Smooth muscle cell (in vitro differentiated cells): ENCODE measurements around the gene CRYGD. TPM values are rescaled to one million over a fixed set of nuclear protein-coding genes. Genes with fewer than 3 reads are reported as not detected.

Experiments
- DNase-seq: peaks from one replicate; lab custom pipeline; 2025; ENCODE audit not compliant: unreplicated experiment; lab: John Stamatoyannopoulos, UW
- H2AFZ ChIP-seq: fragments of 200-600 bp; sonication (generic); 2 replicates; pipeline ENCODE4 v1.6.0; 2016; ENCODE audit warnings: antibody characterized with exemption, low read depth, mild to moderate bottlenecking
- H3F3A ChIP-seq: fragments of 200-600 bp; sonication (generic); 2 replicates; pipeline ENCODE4 v1.6.0; 2017; ENCODE audit warnings: antibody characterized with exemption, low read depth
- H3K27ac ChIP-seq: fragments of 200-600 bp; sonication (generic); 2 replicates; pipeline ENCODE4 v1.5.1; 2016; ENCODE audit warnings: low read depth, mild to moderate bottlenecking
- H3K27me3 ChIP-seq: fragments of 200-600 bp; sonication (generic); 2 replicates; pipeline ENCODE4 v1.6.1; 2016; ENCODE audit warnings: low read depth, mild to moderate bottlenecking
- H3K36me3 ChIP-seq: fragments of 200-600 bp; sonication (generic); 2 replicates; pipeline ENCODE4 v1.5.1; 2016; ENCODE audit warnings: low read depth
- H3K4me1 ChIP-seq: fragments of 200-600 bp; sonication (generic); 2 replicates; pipeline ENCODE4 v1.5.1; 2016; ENCODE audit warnings: low read depth
- H3K4me2 ChIP-seq: fragments of 200-600 bp; sonication (generic); 2 replicates; pipeline ENCODE4 v1.6.0; 2016; ENCODE audit warnings: mild to moderate bottlenecking
- H3K4me3 ChIP-seq: fragments of 200-600 bp; sonication (generic); 2 replicates; pipeline ENCODE4 v1.5.1; 2016; ENCODE audit warnings: mild to moderate bottlenecking
- H3K79me2 ChIP-seq: fragments of 200-600 bp; sonication (generic); 2 replicates; pipeline ENCODE4 v1.6.0; 2016; ENCODE audit warnings: low read depth, mild to moderate bottlenecking
- H3K9ac ChIP-seq: fragments of 200-600 bp; sonication (generic); 2 replicates; pipeline ENCODE4 v1.6.0; 2016; ENCODE audit warnings: low read depth
- H3K9me3 ChIP-seq: fragments of 200-600 bp; sonication (generic); replicated peaks from 2 replicates; pipeline ENCODE4 v1.5.1; 2016; ENCODE audit warnings: low read depth
- H4K20me1 ChIP-seq: fragments of 200-600 bp; sonication (generic); 2 replicates; pipeline ENCODE4 v1.6.0; 2016; ENCODE audit warnings: low read depth
- WGBS: methylation state at CpG from one replicate; pipeline ENCODE4 v1.1.7; 2016; ENCODE audit warnings: low lambda C conversion rate; 5-methylcytosine and 5-hydroxymethylcytosine counted together
- polyA plus RNA-seq: library from polyadenylated mRNA; unstranded; fragments of >200 nt; fragmentation: Nextera tagmentation; extraction: Ambion mirVana; gene quantifications from 2 replicates; pipeline ENCODE4 v1.2.1, GENCODE V29; 2016
- total RNA-seq: library from RNA; depleted of rRNA; stranded (reverse); fragments of >200 nt; gene quantifications from 2 replicates; pipeline ENCODE4 v1.2.3, GENCODE V29; 2014
- TF ChIP-seq, protein P1 (sequence below): fragments of 200-600 bp; sonication (generic); IDR thresholded peaks from 2 replicates; pipeline ENCODE4 v1.5.1; 2017; ENCODE audit warnings: borderline replicate concordance, mild to moderate bottlenecking, antibody characterized with exemption; ENCODE audit not compliant: insufficient read depth, poor library complexity, severe bottlenecking

Gene CRYGD
- total and polyA plus RNA-seq, 2 experiments from 2014 or later: not detected

DNA sequence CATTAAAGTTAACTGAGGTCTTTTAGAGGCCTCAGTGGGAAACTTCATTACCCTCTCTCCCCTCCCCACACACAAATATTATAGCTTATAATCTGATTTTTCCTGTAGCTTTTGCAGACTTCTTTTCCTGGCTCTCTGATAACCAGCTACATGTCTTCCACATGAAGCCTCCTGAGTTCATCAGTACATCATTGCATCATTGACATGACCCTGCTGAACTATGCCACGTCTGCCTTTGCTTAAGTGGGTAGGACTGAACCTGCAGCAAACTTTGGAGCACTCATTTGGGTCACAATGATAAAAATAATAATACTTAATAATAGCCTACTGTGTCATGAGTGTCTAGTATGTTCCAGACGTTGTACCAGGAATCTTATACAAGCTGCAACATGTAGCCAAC lies 32.1 kb upstream of the CRYGD start:
- H3K9me3 ChIP-seq: no peaks in the 10 kb centered on the region
- no peaks in the 10 kb centered on the region for H3K79me2 ChIP-seq
- H3K4me3 ChIP-seq: no peak overlapping the region
- H3K4me2 ChIP-seq: no peak overlapping the region
- H4K20me1 ChIP-seq: no peaks in the 10 kb centered on the region
- no peak overlapping the region for H3K27ac ChIP-seq
- no peak overlapping the region for H2AFZ ChIP-seq
- no peaks in the 10 kb centered on the region for H3K4me1 ChIP-seq
- H3K27me3 ChIP-seq: no peaks in the 10 kb centered on the region
- no peaks in the 10 kb centered on the region for H3F3A ChIP-seq
- no peaks in the 10 kb centered on the region for H3K36me3 ChIP-seq
- no peak overlapping the region for H3K9ac ChIP-seq
- 74% methylated on average over 2 of the region's 2 CpGs for WGBS
- TF ChIP-seq, protein P1, sequence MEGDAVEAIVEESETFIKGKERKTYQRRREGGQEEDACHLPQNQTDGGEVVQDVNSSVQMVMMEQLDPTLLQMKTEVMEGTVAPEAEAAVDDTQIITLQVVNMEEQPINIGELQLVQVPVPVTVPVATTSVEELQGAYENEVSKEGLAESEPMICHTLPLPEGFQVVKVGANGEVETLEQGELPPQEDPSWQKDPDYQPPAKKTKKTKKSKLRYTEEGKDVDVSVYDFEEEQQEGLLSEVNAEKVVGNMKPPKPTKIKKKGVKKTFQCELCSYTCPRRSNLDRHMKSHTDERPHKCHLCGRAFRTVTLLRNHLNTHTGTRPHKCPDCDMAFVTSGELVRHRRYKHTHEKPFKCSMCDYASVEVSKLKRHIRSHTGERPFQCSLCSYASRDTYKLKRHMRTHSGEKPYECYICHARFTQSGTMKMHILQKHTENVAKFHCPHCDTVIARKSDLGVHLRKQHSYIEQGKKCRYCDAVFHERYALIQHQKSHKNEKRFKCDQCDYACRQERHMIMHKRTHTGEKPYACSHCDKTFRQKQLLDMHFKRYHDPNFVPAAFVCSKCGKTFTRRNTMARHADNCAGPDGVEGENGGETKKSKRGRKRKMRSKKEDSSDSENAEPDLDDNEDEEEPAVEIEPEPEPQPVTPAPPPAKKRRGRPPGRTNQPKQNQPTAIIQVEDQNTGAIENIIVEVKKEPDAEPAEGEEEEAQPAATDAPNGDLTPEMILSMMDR: no peak
- DNase-seq: no peak

DNA sequence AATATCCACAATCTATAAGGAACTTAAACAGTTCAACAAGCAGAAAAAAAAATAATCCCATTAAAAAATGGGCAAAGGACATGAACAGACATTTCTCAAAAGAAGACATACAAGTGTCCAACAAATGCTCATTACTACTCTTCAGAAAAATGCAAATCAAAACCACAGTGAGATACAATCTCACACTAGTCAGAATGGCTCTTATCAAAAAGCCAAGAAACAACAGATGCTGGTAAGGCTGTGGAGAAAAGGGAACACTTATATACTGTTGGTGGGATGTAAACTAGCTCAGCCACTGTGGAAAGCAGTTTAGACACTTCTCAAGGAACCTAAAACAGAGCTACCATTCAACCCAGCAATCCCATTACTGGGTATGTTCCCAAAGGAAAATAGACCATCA lies 28.8 kb upstream of the CRYGD start:
- Histone ChIP-seq H3K4me3 (no peak overlapping the region), H2AFZ (no peak overlapping the region), H3F3A (no peaks in the 10 kb centered on the region), H3K36me3 (no peaks in the 10 kb centered on the region), H4K20me1 (no peaks in the 10 kb centered on the region), H3K4me2 (no peak overlapping the region), H3K9ac (no peak overlapping the region), H3K79me2 (no peaks in the 10 kb centered on the region), H3K27ac (no peak overlapping the region), H3K27me3 (no peaks in the 10 kb centered on the region), H3K4me1 (no peaks in the 10 kb centered on the region), H3K9me3 (no peaks in the 10 kb centered on the region)
- DNase-seq: no peak
- TF ChIP-seq, protein P1: no peak

DNA sequence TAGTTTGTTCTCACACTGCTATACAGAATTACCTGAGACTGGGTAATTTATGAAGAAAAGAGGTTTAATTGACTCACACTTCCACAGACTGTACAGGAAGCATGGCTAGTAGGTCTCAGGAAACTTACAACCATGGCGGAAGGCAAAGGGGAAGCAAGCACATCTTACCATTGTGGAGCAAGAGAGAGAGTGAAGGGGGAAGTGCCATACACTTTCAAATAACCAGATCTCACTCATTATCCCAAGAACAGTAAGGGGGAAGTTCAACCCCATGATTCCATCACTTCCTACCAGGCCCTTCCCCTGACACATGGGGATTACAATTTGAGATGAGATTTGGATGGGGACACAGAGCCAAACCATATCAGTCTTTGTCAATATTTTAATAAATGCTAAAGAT lies 26.6 kb upstream of the CRYGD start:
- Histone ChIP-seq H3K36me3 (no peaks in the 10 kb centered on the region), H3K79me2 (no peaks in the 10 kb centered on the region), H3K27ac (no peak overlapping the region), H3K9me3 (no peaks in the 10 kb centered on the region), H3F3A (no peaks in the 10 kb centered on the region), H4K20me1 (no peaks in the 10 kb centered on the region), H3K9ac (no peak overlapping the region), H3K4me2 (no peak overlapping the region), H2AFZ (no peak overlapping the region), H3K27me3 (no peaks in the 10 kb centered on the region), H3K4me3 (no peak overlapping the region), H3K4me1 (no peaks in the 10 kb centered on the region)
- WGBS: 95% methylated on average over 1 of the region's 1 CpG
- no peak for DNase-seq
- TF ChIP-seq, protein P1: no peak

DNA sequence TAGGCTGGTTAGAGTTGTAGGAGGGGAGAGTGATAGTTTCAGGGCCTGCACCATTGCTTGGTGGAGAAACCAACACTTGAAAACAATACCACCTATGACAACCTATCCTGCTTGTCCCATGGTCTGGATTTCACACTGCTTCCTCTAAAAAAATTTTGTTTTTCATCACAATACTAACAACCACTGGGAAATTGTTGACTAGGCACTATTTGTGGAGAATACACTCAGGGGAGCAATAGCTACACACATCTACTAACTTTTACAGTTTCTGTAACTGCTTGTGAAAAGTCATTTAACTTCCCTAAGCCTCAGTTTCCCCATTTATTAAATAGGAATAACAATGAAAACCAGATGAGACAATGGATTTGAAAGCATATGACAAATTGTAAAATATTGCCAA lies 25.8 kb upstream of the CRYGD start:
- Histone ChIP-seq H3F3A (no peaks in the 10 kb centered on the region), H2AFZ (no peak overlapping the region)
- TF ChIP-seq, protein P1: no peak

More for the DNA sequence above, 25.8 kb upstream of the CRYGD start:
- H3K27me3 ChIP-seq: no peaks in the 10 kb centered on the region
- H3K9me3 ChIP-seq: no peaks in the 10 kb centered on the region
- H3K27ac ChIP-seq: no peak overlapping the region
- no peaks in the 10 kb centered on the region for H4K20me1 ChIP-seq
- no peak overlapping the region for H3K4me2 ChIP-seq
- H3K4me1 ChIP-seq: no peaks in the 10 kb centered on the region
- no peak overlapping the region for H3K4me3 ChIP-seq
- DNase-seq: no peak
- no peaks in the 10 kb centered on the region for H3K36me3 ChIP-seq
- no peaks in the 10 kb centered on the region for H3K79me2 ChIP-seq
- no peak overlapping the region for H3K9ac ChIP-seq
